Stimulated activated CD8-positive, alpha-beta memory T cell treated with anti-CD3 and anti-CD28 coated beads, Interleukin-7, amount 100 ng/mL, for 4 hours (primary cell): ENCODE measurements around the gene MACROD2.

Source experiments
- DNase-seq, 2 donors: peaks; one replicate each; pipeline ENCODE4 v3.0.0-alpha.2; 2020; ENCODE audit warnings: low read depth in 2 of 2

Gene MACROD2

DNA sequence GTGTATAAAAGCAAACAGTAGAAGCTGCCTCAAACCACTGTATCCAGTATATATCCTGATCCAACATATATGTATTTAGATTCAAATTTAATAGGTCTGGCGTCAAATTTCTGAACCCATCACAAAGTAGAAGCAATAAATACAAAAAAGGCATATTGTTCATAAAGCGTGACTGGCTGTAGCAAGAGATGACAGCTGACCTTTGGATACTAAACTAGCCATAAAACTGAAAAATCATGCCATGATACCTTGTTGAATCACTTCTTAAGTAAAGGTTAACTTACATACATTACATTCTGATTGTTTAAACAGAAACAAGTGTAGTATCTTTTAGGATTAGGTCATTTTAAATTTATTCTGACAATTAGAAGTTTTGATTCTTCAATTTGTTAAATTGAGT is 714.1 kb downstream of the MACROD2 start:
- DNase-seq, result no peak

DNA sequence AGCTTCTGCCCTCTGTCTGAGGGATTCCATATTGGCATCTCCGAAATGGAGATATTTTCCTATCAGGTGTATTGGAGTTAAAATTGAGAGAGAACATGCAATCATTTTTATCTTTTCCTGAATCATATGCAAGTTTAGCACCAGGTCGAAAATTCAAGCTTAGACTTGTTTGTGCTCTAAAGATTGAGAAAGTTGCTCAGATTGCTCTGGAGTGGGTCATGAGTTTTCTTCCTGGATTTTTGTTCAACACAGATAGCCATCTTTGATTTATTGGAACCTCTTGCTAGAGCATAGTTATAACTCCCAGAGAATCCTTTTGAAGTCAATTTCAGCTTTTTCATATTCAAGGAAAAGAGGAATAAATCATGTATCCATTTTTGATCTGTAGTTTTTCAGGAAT is 715.6 kb downstream of the MACROD2 start:
- no peak for DNase-seq

DNA sequence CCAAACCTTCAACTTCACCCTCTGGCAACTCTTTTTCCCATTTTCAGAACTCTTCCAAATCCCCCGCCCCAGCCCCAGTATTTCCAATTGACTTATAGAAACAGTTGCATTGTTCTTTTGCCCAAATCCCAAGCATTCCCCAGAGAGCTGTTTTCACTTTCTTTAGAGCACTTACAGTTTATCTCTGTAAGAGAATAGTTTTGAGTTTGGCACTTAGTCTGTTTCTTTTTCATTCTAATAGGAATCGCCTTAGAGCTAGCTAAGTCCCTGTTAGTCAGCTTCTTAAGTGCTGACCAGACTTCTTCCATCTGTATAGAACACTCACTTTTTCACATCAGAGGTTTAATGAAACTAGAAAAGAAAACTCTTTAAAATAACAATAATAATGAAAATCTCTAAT is 716.3 kb downstream of the MACROD2 start:
- no peak for DNase-seq

DNA sequence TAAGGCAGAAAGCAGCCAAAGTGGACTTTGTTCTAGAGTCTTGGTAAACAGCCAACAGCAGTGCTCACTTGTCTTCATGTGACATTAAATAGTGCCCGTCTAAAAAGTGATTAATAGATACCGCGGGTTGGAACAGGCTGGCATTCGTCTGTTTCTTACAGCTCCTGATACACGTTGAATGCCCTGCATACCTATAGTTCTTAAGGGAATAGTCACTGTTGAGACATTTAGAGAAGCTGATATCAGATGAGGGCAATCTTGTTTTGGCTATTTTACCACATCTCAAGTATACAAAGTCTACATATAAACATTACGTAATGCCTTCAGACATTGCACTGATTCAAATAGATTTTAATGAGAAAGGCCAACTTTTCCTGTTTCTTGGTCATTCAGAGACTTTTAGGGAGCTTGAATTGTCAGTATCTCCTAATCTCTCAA is 717.0 kb downstream of the MACROD2 start:
- DNase-seq, result no peak

DNA sequence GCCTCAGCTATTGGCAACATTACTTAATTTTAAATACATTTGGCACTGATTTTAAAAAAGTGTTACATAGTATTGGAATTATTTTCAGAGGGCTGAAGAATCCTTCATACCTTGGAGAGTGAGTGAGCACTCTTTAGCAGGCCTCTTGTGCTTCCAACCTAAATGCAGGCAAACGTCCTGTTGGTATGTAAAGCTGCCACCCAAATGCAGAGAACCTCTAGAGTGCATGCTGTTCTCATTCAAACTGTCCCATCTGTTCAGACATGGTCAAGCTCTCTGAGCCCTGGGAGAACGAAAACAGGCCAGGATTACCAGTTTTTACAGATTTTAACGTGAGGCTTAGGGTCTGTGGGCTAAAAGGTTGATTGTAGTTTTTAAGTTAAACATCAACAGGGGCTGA is 720.1 kb downstream of the MACROD2 start:
- no peak for DNase-seq

DNA sequence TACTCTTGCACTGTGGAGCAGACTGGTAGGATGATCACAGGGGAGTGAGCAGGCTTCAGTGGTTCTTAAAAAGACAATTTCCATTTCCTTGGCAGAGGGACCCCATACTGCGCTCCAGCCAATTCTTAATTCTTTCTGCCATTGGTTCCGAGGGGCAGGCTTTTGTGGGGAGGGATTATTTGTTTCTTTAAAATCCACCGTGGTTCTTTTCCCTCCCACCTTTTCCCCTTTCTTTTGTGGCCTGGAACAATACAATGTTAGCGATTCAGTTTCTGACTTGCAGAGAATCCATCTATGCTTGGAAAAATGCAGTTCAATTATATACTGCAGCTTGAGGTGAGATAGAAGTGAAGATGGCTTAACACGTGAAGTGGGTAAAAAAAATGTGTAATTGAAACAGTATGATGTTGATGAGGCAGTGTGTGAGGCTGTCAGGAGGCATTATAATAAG is 721.1 kb downstream of the MACROD2 start:
- DNase-seq, result no peak

DNA sequence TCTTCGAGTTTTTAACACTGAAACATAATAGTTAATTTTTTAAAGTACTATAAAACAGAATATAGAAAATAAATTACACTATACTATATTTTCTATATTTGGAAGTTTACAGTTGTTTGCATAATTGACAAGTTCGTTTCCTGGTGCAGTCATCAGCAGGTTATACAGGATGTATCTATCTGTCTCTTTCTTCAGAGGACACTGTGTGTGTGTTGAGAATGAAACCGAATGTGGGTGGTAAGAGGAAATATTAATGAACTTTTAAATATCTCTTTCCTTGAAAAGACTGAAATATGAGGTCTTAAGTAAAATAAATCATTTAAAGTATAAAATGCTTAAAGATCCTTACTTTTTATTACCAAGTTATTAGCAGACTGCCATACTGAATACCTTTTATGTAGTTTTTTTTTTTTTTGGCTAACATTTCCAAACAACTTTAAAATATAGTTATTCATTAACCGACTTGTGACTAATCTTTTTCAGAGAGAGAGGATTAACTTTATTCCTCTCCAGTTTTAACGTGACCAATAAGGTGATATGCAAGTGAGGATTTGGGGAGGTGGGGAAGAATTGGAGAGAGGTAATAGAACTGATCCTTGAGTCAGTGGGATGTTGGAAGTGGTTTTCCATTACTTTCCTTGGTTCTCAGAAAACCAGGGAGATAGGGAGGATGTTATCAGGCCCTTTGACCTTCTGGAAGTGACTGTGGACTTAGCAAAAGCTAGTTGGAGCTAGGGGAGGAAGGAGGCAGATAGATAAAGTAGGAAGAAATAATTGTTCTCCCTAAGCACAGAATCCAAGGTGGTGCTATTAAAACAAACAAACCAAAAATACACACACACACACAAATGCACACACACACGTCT is 722.1 kb downstream of the MACROD2 start:
- no peak for DNase-seq

DNA sequence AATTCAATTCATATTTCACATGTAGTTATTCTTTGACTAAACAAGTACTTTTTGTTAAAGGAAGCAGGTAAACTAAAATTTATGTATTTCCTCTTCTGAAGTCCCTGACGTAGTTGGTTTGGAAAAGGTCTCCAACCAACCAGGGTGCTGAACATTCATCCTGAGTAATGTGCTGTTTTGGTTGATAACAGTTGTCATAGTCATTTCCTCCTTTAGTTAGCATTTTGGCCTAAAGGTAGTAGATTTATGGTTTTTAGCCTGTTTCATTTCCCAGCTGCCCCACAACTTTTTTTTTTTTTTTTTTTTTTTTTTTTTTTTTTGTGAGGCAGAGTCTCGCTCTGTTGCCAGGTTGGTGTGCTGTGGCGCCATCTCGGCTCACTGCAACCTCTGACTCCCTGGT is 724.9 kb downstream of the MACROD2 start:
- DNase-seq, result no peak

DNA sequence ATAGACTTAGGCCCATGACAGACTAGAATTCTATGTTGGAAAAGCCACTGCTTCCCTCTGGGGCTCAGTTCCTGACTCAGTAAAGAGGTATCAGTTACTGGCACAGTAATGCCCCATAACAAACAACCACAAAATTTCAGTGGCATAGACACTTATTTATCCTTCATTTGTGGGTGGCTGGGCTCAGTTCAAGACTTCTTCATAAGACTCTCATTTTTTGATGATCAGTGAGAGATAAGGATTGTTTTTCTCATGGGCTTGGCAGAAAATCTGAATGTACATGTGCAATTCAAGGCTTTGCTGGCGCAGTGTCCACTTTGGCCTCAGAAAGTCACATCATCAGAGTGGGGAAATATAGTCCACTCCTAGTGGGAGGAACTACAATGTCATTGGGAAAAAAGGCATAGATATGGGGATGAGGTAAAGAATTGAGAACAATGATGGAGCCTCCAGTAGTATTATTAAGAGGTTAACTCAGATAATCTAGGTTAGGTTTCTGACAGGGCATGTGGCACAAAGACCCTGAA is 726.7 kb downstream of the MACROD2 start:
- DNase-seq, result no peak

DNA sequence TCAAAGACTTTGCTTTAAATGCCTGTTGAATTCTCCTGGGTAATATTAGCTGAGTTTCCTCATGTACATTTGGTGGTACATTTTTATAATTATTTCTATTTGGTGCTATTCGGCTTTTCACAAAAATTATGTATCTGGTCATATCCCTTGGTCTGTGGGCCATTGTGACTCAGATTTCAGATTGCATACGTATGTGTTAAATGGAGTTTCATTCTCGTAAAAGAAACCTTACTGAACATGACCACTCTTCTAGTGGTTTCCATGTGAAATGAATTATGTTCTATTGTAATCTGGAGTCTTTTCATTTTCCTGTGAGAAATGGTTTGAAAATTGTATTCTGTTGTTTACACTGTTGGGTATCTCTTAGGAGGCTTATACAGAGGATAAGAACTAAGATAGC is 728.3 kb downstream of the MACROD2 start:
- no peak for DNase-seq

DNA sequence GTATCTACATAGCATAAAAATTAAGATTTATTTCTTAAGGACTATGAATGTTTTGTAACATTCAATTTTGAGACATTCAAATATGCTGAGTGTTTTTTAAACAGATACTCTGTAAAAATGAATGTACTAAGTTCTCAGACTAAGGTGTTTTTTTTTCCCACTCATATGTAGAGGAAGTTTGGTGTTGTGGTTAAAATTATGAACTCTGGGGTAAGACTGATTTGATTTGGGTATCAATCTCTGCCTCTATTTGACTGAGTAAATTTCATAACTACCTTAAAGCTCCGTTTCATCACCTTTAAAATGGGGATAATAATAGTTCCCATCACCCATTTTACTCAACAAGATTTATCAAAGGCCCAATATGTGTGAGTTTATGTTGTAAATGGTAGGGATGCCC is 728.7 kb downstream of the MACROD2 start:
- no peak for DNase-seq

DNA sequence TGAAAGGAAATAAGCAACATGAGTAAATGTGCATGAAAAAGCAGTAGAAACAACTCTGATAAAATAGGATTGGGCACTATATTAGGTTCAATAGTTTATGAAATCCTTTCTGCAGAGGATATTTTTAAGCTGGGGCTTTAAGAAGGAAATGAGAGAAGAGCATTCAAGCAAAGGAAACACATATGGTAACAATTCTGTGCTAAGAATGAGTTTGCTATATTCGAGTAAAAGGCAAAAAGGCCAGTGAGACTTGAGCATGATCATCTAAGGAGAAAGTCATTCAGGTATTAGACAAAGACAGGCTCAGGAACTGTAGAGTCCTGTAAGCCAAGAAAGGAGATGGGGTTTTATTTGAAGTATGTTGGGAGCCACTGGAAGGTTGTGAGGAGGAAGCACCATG is 729.2 kb downstream of the MACROD2 start:
- DNase-seq, result no peak

DNA sequence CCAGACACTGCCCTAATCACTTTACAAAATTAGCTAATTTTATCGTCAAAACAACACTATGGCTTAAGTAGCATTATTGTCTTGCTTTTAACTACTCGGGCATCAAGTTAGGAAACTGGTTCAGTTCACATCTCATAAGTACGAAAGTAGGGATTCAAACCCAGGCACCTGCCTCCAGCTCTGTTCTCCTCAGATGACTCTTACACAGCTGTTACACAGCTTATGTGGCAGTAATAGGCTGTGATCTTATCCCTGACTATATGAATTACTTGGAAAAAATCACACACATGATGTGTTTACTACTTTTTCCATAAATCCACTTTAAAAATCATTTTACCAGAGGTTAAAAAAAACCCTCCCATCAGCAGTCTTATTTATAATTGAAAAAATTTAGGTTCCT is 731.3 kb downstream of the MACROD2 start:
- DNase-seq, result no peak

DNA sequence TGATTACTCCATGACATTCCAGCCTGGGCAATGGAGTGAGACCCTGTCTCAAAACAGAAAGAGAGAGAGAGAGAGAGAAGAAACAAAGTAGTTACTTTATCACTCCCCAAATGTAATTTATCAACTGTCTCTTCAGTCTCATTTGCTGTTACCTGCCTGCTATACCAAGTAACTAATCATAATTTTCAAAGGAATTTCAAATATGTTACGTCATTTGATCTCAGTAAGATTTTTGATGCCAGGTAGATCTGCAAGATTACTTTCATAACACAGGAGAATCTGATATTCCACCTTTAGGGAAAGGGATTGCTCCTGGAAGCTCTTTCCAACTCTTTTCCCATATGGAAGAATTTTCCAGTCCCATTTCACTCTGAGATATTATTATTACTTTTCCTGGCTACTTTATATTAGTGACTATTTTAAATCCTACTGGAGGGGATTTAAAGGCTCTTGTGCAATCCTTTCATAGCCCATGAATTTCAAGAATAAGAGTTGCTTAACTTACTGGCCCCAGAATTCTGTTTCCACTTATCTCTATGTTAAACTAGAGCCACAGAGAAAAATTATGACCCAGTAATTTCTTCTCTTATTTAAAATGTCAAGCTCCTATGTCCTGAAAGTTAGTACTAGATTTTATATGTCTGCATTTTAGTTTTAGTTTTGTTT is 732.3 kb downstream of the MACROD2 start:
- no peak for DNase-seq

DNA sequence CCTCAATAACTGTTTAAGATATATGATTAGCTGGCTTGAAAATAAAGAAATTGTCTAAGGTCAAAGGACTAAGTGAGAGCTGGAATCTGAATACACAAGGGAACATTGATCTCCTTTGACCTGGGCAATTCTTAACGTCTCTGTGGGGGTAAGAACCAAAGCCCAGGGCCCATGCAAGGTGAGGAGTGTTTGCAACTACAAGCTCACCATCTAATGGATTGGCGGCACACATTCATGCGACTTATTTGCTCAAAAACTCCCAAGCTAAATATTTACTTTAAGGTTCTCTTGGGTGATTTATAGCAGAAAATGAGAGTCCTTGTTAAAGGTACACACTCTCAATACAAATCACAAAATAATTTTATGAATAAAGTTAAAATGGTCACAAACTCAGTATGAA is 734.1 kb downstream of the MACROD2 start:
- no peak for DNase-seq

DNA sequence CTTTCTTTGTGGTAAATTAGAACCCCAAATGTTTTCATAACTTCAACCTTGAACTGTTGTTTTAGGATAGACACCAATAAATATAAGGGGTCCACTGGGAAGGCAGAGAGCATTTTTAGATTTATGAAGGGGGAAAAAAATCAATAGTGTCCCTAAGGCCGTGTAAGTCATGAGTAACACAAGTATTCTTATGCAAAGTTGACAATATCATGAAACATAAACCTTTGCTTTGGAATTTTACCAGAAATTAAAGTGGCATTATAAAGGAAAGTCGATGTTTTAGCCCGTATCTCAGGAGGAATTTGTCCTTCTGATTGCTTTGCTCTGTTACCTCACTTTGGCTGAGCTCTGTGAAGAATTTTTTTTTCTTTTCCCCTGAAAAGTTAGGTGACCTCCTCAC is 737.0 kb downstream of the MACROD2 start:
- DNase-seq, result no peak

DNA sequence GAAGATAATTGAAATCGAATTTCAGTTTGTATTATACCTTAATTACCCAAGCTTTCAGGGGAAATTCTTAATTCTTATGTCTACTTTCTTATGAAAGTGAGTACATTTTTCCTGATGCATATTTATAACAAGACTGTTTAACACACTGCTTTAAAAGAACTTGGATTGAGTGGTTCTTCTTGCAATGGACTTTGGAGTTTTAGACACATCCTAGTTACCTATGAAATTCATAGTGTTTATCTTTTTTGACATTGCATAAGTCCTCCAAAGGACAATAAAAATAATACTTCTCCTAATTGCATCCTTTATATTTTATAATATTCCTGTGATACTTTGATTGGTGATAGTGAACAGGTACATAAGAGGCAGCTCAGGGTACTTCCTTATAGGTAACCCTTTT is 737.7 kb downstream of the MACROD2 start:
- no peak for DNase-seq

DNA sequence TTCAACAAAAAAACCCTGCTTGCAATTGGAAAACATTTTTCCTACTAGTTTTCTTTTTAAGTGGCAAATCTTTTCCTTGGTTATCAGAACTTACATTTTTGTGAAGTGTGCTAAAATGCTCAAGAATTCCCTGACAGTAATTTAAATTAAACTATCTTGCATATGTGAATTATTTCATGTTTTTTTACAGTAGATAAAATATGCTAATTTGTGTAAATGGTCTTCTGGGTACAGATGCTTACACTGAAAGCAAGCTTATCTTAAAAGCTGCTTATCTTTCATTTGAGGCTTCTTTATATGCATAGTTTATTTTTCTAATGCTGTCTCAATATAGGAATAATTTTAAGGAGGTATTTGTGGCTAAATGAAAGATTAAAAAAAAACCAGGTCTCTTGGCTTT is 745.1 kb downstream of the MACROD2 start:
- no peak for DNase-seq

DNA sequence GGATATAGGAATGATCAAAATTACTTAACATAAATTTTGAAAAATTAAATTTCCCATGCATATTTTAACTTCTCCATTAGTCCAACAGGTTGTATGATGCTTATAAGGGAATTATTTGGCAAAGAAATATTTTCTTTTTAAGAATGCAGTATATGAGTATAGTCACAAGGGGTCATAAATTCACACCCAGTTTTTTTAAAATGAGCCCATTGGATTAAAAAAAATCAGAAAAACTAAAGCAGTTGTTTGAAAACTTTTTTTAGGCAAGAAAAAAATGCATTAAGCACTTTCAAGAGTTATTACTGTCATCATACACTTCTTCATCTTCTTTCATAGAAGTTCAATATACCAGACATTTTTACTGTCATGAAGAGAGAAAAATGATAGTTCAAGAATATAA is 746.3 kb downstream of the MACROD2 start:
- no peak for DNase-seq

DNA sequence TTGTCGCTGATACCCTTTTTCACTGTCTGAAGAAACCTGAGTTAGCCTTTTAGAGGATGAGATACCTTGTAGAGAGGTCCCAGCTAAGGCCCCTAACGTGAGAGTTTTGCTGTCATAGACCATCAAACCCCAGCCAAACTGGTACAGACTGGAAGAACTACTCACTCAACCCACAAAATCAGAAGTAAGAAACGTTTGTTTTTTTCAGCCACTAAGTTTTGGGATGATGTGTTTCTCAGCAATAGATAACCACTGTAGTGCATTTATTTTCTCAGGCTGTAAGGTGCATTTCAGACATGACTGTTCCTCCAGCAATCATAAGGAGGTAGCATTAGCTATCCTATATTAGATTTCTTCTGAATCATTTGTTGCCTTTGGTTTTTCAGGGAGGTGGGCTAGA is 749.4 kb downstream of the MACROD2 start:
- no peak for DNase-seq

DNA sequence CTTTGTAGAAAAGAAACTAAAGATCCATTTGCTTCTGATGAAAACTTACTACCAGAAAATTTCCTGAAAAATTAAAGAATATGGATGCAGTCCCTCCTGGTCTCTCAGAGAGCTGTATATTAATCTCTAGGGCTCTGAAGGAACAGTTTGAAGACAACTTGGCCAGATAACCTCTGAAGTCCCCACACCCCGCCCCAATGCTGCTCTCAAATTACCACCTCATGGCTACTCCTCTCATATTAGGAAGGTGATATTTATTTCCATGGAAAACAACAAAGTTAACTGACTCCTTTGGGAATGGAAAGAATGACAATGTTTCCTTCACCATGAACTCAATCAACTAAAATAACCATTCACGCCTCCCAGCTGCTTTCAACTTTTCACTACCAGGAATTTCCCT is 750.5 kb downstream of the MACROD2 start:
- no peak for DNase-seq

DNA sequence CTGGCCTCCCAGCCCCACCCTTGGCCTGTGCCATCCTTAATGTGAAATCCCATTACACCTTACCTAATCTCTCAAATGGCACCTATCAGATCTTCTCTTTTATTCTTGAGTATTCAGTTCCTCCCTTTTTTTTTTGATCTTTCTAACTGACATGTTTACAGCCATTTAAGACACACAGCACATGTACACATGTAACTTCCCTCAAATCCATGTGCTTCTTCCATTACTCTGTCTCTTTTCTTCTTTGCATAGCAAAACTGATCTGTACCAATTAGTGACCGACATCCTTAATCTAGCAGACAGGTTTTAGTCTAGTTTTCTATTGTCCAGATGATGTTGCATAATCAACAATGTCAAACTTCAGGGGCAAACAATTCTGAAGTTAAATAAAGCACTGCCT is 755.9 kb downstream of the MACROD2 start:
- no peak for DNase-seq

DNA sequence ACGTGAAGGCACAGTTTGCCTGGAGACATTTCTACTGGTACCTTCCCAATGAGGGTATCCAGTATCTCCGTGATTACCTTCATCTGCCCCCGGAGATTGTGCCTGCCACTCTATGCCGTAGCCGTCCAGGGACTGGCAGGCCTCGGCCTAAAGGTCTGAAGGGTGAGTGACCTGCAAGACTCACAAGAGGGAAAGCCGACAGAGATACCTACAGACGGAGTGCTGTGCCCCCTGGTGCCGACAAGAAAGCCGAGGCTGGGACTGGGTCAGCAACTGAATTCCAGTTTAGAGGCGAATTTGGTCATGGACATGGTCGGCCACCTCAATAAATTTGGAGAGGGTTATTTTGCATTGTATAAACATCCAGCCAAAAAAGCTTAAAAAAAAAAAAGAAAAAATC is 762.4 kb downstream of the MACROD2 start:
- no peak for DNase-seq
